ENCODE data around the gene BAG1.

- TF ChIP-seq CTCF (IDR thresholded peaks at IDR 0.05; ENCODE audit: low read depth, low read length, poor library complexity, severe bottlenecking) (no peak), EZH2phosphoT487 (IDR thresholded peaks at IDR 0.05; ENCODE audit: borderline replicate concordance, low read length) (no peak)
Measured at GRCh38 chr9:33300546-33300945, 36.0 kb upstream of the BAG1 start.
